Peyer's patch (tissue), 4 donors: ENCODE data around the gene SLC39A8.

Experiments
- POLR2A ChIP-seq, 2 donors: fragments of 450-650 bp; IDR thresholded peaks; one replicate each; pipeline ENCODE4 v1.5.1; 2017; ENCODE audit warnings: antibody characterized with exemption in 2 of 2, mild to moderate bottlenecking in 2 of 2, moderate library complexity in 2 of 2
- TF ChIP-seq, protein P1 (sequence below), 6 experiments: fragments of 450-650 bp in 4 of 6; fragments of 200-600 bp in 2 of 6; sonication (generic) in 1 of 6; IDR thresholded peaks; one replicate each; pipeline ENCODE4 v1.5.1; 2017 to 2019; ENCODE audit warnings: antibody characterized with exemption in 6 of 6, mild to moderate bottlenecking in 3 of 6, moderate library complexity in 1 of 6

DNA sequence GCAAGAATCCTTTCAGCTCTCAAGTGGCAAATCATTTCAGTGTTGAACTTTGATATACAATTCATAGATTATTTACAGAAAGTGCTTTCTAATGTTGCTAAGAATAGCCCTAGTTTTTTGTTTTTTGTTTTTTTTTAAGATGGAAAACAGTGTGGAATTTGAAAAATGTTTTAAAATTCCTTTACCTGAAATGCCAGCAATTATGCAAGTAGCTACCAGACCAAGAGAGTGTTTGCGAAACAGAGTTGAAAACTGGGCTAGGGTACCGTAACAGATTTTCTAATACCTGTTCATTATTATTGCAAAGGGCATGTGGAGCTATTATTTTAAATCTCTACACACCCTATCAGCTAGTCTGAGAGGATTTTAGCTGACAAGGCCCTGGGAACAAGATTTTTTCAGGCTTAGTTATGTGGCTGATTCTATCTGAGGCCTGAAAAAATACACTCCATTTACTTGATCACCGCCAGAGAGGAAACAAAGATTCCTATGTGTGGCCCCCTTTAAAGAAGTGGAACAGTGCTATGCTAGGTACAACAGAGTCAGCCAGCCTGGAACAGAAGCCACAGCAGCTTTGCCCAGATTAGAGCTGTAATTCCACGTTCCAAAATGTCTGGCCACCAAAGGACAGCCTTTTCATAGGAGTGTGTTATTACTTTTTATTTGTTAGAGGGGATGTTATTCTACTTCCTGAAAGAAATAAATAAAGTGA lies 46.9 kb upstream of the SLC39A8 start:
- TF ChIP-seq, protein P1, sequence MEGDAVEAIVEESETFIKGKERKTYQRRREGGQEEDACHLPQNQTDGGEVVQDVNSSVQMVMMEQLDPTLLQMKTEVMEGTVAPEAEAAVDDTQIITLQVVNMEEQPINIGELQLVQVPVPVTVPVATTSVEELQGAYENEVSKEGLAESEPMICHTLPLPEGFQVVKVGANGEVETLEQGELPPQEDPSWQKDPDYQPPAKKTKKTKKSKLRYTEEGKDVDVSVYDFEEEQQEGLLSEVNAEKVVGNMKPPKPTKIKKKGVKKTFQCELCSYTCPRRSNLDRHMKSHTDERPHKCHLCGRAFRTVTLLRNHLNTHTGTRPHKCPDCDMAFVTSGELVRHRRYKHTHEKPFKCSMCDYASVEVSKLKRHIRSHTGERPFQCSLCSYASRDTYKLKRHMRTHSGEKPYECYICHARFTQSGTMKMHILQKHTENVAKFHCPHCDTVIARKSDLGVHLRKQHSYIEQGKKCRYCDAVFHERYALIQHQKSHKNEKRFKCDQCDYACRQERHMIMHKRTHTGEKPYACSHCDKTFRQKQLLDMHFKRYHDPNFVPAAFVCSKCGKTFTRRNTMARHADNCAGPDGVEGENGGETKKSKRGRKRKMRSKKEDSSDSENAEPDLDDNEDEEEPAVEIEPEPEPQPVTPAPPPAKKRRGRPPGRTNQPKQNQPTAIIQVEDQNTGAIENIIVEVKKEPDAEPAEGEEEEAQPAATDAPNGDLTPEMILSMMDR (IDR thresholded peaks at IDR 0.05): no peak
- no peak for TF ChIP-seq POLR2A (IDR thresholded peaks at IDR 0.05)
